ENCODE measurements around the gene GNB5.

The GNB5 gene

GRCh38 chr15:52207191-52207590 lies 16.0 kb upstream of the GNB5 start:
- Histone ChIP-seq H3K27me3 (ENCODE audit: control insufficient read depth in 1 of 2, insufficient read depth in 2 of 2, low read length in 2 of 2) (no peaks in the 10 kb centered on the region), H3K4me1 (ENCODE audit: control insufficient read depth, insufficient read depth, low read length) (no peaks in the 10 kb centered on the region), H3K36me3 (ENCODE audit: control insufficient read depth in 2 of 2, insufficient read depth in 2 of 2, low read length in 2 of 2) (no peaks in the 10 kb centered on the region), H3K27ac (ENCODE audit: low read length) (no peak overlapping the region), H3K9me3 (ENCODE audit: control insufficient read depth in 2 of 2, low read length in 2 of 2) (no peaks in the 10 kb centered on the region), H3K9ac (ENCODE audit: low read length in 2 of 2) (no peak overlapping the region), H3K4me3 (ENCODE audit: low read length in 2 of 2) (no peak overlapping the region)

GRCh38 chr15:52206446-52206845 lies 15.3 kb upstream of the GNB5 start:
- no peak overlapping the region for H3K27ac ChIP-seq (ENCODE audit: low read length)
- H3K9ac ChIP-seq (ENCODE audit: low read length in 2 of 2), result no peak overlapping the region
- H3K4me1 ChIP-seq (ENCODE audit: control insufficient read depth, insufficient read depth, low read length), result no peaks in the 10 kb centered on the region
- no peaks in the 10 kb centered on the region for H3K9me3 ChIP-seq (ENCODE audit: control insufficient read depth in 2 of 2, low read length in 2 of 2)
- no peaks in the 10 kb centered on the region for H3K27me3 ChIP-seq (ENCODE audit: control insufficient read depth in 1 of 2, insufficient read depth in 2 of 2, low read length in 2 of 2)
- no peaks in the 10 kb centered on the region for H3K36me3 ChIP-seq (ENCODE audit: control insufficient read depth in 2 of 2, insufficient read depth in 2 of 2, low read length in 2 of 2)
- no peak overlapping the region for H3K4me3 ChIP-seq (ENCODE audit: low read length in 2 of 2)

- Histone ChIP-seq H3K4me1 (ENCODE audit: control insufficient read depth, insufficient read depth, low read length) (no peaks in the 10 kb centered on the region), H3K9ac (ENCODE audit: low read length in 2 of 2) (no peak overlapping the region), H3K36me3 (ENCODE audit: control insufficient read depth in 2 of 2, insufficient read depth in 2 of 2, low read length in 2 of 2) (no peaks in the 10 kb centered on the region), H3K27ac (ENCODE audit: low read length) (no peak overlapping the region), H3K9me3 (ENCODE audit: control insufficient read depth in 2 of 2, low read length in 2 of 2) (no peaks in the 10 kb centered on the region), H3K27me3 (ENCODE audit: control insufficient read depth in 1 of 2, insufficient read depth in 2 of 2, low read length in 2 of 2) (no peaks in the 10 kb centered on the region), H3K4me3 (ENCODE audit: low read length in 2 of 2) (no peak overlapping the region)
Measured at GRCh38 chr15:52204657-52205056, 13.5 kb upstream of the GNB5 start.

- H3K27me3 ChIP-seq (ENCODE audit: control insufficient read depth in 1 of 2, insufficient read depth in 2 of 2, low read length in 2 of 2), result no peaks in the 10 kb centered on the region
- H3K4me1 ChIP-seq (ENCODE audit: control insufficient read depth, insufficient read depth, low read length), result no peaks in the 10 kb centered on the region
- H3K4me3 ChIP-seq (ENCODE audit: low read length in 2 of 2), result no peak overlapping the region
- no peak overlapping the region for H3K9ac ChIP-seq (ENCODE audit: low read length in 2 of 2)
- no peaks in the 10 kb centered on the region for H3K36me3 ChIP-seq (ENCODE audit: control insufficient read depth in 2 of 2, insufficient read depth in 2 of 2, low read length in 2 of 2)
- no peaks in the 10 kb centered on the region for H3K9me3 ChIP-seq (ENCODE audit: control insufficient read depth in 2 of 2, low read length in 2 of 2)
- no peak overlapping the region for H3K27ac ChIP-seq (ENCODE audit: low read length)
Measured at GRCh38 chr15:52200831-52201365, 9.7 kb upstream of the GNB5 start.

- no peak overlapping the region for H3K27ac ChIP-seq (ENCODE audit: low read length)
- H3K9ac ChIP-seq (ENCODE audit: low read length in 2 of 2), result no peak overlapping the region
- H3K36me3 ChIP-seq (ENCODE audit: control insufficient read depth in 2 of 2, insufficient read depth in 2 of 2, low read length in 2 of 2), result no peaks in the 10 kb centered on the region
- H3K4me1 ChIP-seq (ENCODE audit: control insufficient read depth, insufficient read depth, low read length), result no peaks in the 10 kb centered on the region
- no peaks in the 10 kb centered on the region for H3K27me3 ChIP-seq (ENCODE audit: control insufficient read depth in 1 of 2, insufficient read depth in 2 of 2, low read length in 2 of 2)
- no peaks in the 10 kb centered on the region for H3K9me3 ChIP-seq (ENCODE audit: control insufficient read depth in 2 of 2, low read length in 2 of 2)
- H3K4me3 ChIP-seq (ENCODE audit: low read length in 2 of 2), result no peak overlapping the region
Measured at GRCh38 chr15:52199271-52199670, 8.1 kb upstream of the GNB5 start.

- Histone ChIP-seq H3K36me3 (ENCODE audit: control insufficient read depth in 2 of 2, insufficient read depth in 2 of 2, low read length in 2 of 2) (no peaks in the 10 kb centered on the region), H3K4me1 (ENCODE audit: control insufficient read depth, insufficient read depth, low read length) (no peaks in the 10 kb centered on the region), H3K4me3 (ENCODE audit: low read length in 2 of 2) (no peak overlapping the region), H3K27ac (ENCODE audit: low read length) (no peak overlapping the region), H3K9ac (ENCODE audit: low read length in 2 of 2) (no peak overlapping the region), H3K27me3 (ENCODE audit: control insufficient read depth in 1 of 2, insufficient read depth in 2 of 2, low read length in 2 of 2) (no peaks in the 10 kb centered on the region), H3K9me3 (ENCODE audit: control insufficient read depth in 2 of 2, low read length in 2 of 2) (no peaks in the 10 kb centered on the region)
Measured at GRCh38 chr15:52196891-52197290, 5.7 kb upstream of the GNB5 start.

- no peak overlapping the region for H3K9ac ChIP-seq (ENCODE audit: low read length in 2 of 2)
- no peaks in the 10 kb centered on the region for H3K36me3 ChIP-seq (ENCODE audit: control insufficient read depth in 2 of 2, insufficient read depth in 2 of 2, low read length in 2 of 2)
- H3K9me3 ChIP-seq (ENCODE audit: control insufficient read depth in 2 of 2, low read length in 2 of 2), result no peaks in the 10 kb centered on the region
- no peak overlapping the region for H3K27ac ChIP-seq (ENCODE audit: low read length)
- H3K27me3 ChIP-seq (ENCODE audit: control insufficient read depth in 1 of 2, insufficient read depth in 2 of 2, low read length in 2 of 2), result no peaks in the 10 kb centered on the region
- no peak overlapping the region for H3K4me3 ChIP-seq (ENCODE audit: low read length in 2 of 2)
- no peaks in the 10 kb centered on the region for H3K4me1 ChIP-seq (ENCODE audit: control insufficient read depth, insufficient read depth, low read length)
Measured at GRCh38 chr15:52193791-52194190, 2.6 kb upstream of the GNB5 start.

GRCh38 chr15:52193321-52193720 lies 2.1 kb upstream of the GNB5 start:
- H3K4me1 ChIP-seq (ENCODE audit: control insufficient read depth, insufficient read depth, low read length), result no peaks in the 10 kb centered on the region
- no peaks in the 10 kb centered on the region for H3K9me3 ChIP-seq (ENCODE audit: control insufficient read depth in 2 of 2, low read length in 2 of 2)
- no peaks in the 10 kb centered on the region for H3K36me3 ChIP-seq (ENCODE audit: control insufficient read depth in 2 of 2, insufficient read depth in 2 of 2, low read length in 2 of 2)
- no peak overlapping the region for H3K4me3 ChIP-seq (ENCODE audit: low read length in 2 of 2)
- H3K9ac ChIP-seq (ENCODE audit: low read length in 2 of 2), result no peak overlapping the region
- H3K27ac ChIP-seq (ENCODE audit: low read length), result no peak overlapping the region
- no peaks in the 10 kb centered on the region for H3K27me3 ChIP-seq (ENCODE audit: control insufficient read depth in 1 of 2, insufficient read depth in 2 of 2, low read length in 2 of 2)

- no peaks in the 10 kb centered on the region for H3K27me3 ChIP-seq (ENCODE audit: control insufficient read depth in 1 of 2, insufficient read depth in 2 of 2, low read length in 2 of 2)
- no peak overlapping the region for H3K4me3 ChIP-seq (ENCODE audit: low read length in 2 of 2)
- no peaks in the 10 kb centered on the region for H3K36me3 ChIP-seq (ENCODE audit: control insufficient read depth in 2 of 2, insufficient read depth in 2 of 2, low read length in 2 of 2)
- no peaks in the 10 kb centered on the region for H3K4me1 ChIP-seq (ENCODE audit: control insufficient read depth, insufficient read depth, low read length)
- no peak overlapping the region for H3K9ac ChIP-seq (ENCODE audit: low read length in 2 of 2)
- no peak overlapping the region for H3K27ac ChIP-seq (ENCODE audit: low read length)
- no peaks in the 10 kb centered on the region for H3K9me3 ChIP-seq (ENCODE audit: control insufficient read depth in 2 of 2, low read length in 2 of 2)
Measured at GRCh38 chr15:52186651-52187486, 4.3 kb downstream of the GNB5 start.

- no peaks in the 10 kb centered on the region for H3K9me3 ChIP-seq (ENCODE audit: control insufficient read depth in 2 of 2, low read length in 2 of 2)
- peaks cover 7% of the 10 kb centered on the region for H3K4me1 ChIP-seq (ENCODE audit: control insufficient read depth, insufficient read depth, low read length)
- no peaks in the 10 kb centered on the region for H3K36me3 ChIP-seq (ENCODE audit: control insufficient read depth in 2 of 2, insufficient read depth in 2 of 2, low read length in 2 of 2)
- no peak overlapping the region for H3K27ac ChIP-seq (ENCODE audit: low read length)
- no peak overlapping the region for H3K4me3 ChIP-seq (ENCODE audit: low read length in 2 of 2)
- no peak overlapping the region for H3K9ac ChIP-seq (ENCODE audit: low read length in 2 of 2)
- H3K27me3 ChIP-seq (ENCODE audit: control insufficient read depth in 1 of 2, insufficient read depth in 2 of 2, low read length in 2 of 2), result no peaks in the 10 kb centered on the region
Measured at GRCh38 chr15:52185151-52185561, 6.0 kb downstream of the GNB5 start.

- H3K4me3 ChIP-seq (ENCODE audit: low read length in 2 of 2), result no peak overlapping the region
- peaks cover 9% of the 10 kb centered on the region for H3K4me1 ChIP-seq (ENCODE audit: control insufficient read depth, insufficient read depth, low read length)
- H3K36me3 ChIP-seq (ENCODE audit: control insufficient read depth in 2 of 2, insufficient read depth in 2 of 2, low read length in 2 of 2), result no peaks in the 10 kb centered on the region
- no peak overlapping the region for H3K9ac ChIP-seq (ENCODE audit: low read length in 2 of 2)
- H3K27me3 ChIP-seq (ENCODE audit: control insufficient read depth in 1 of 2, insufficient read depth in 2 of 2, low read length in 2 of 2), result no peaks in the 10 kb centered on the region
- no peak overlapping the region for H3K27ac ChIP-seq (ENCODE audit: low read length)
- no peaks in the 10 kb centered on the region for H3K9me3 ChIP-seq (ENCODE audit: control insufficient read depth in 2 of 2, low read length in 2 of 2)
Measured at GRCh38 chr15:52184721-52185120, 6.5 kb downstream of the GNB5 start.

Measured in stomach smooth muscle (tissue), 2 donors.